ENCODE measurements around the gene PEX13. TPM values are rescaled to one million over a fixed set of nuclear protein-coding genes. Genes with fewer than 3 reads are reported as not detected.
"Not testable (repeated sequence)": the region's sequence is repeated elsewhere in the genome, so short reads cannot be mapped to it uniquely, and the experiment has no call there.

PEX13 gene, protein sequence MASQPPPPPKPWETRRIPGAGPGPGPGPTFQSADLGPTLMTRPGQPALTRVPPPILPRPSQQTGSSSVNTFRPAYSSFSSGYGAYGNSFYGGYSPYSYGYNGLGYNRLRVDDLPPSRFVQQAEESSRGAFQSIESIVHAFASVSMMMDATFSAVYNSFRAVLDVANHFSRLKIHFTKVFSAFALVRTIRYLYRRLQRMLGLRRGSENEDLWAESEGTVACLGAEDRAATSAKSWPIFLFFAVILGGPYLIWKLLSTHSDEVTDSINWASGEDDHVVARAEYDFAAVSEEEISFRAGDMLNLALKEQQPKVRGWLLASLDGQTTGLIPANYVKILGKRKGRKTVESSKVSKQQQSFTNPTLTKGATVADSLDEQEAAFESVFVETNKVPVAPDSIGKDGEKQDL
- 28.2 TPM for total RNA-seq

DNA sequence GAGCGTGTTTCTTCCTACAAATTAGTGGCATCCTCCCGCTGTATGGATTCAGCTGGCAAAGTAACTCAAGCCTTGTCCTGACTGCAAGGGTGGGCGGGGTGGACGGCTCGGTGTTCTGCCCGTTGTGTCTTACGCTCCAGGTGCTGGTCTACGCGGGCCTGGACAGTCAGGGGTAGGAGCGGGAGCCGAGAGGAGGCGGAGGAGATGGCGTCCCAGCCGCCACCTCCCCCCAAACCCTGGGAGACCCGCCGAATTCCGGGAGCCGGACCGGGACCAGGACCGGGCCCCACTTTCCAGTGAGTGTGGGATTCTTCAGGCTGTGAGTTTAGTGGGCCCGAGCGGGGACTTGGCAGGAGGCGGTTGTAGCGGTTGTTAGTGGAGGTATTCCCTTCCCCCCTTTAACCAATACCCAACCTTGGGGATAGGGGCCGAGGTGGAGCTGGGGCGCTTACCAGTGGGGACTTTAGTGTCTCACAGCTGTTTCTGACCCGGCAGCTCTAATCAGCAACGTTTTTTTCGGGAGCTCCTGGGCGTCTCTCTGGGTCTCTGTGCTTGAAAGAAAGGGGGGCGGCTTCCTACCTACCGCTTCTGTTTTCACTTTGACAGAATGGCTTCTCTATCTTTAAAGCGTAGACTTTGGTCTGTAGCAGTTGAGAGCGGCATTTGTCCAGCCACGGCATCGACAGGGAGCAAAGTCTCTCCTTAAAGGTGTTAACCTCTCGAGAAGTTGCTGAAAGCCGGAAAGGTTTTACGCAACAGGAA is at the start of gene PEX13, which contains the start of gene PUS10:
Gene PEX13, plus strand, starts transcription at position 165 of the 762 bp plus-strand sequence. Its CDS starts 40 bp downstream, at position 205.
Gene PUS10, minus strand, starts transcription at position 700 of the 762 bp plus-strand sequence. CDS start 6,365 bp downstream, outside the sequence.
- peak; percentile 72 for DNase-seq (ENCODE audit: low spot score)

DNA sequence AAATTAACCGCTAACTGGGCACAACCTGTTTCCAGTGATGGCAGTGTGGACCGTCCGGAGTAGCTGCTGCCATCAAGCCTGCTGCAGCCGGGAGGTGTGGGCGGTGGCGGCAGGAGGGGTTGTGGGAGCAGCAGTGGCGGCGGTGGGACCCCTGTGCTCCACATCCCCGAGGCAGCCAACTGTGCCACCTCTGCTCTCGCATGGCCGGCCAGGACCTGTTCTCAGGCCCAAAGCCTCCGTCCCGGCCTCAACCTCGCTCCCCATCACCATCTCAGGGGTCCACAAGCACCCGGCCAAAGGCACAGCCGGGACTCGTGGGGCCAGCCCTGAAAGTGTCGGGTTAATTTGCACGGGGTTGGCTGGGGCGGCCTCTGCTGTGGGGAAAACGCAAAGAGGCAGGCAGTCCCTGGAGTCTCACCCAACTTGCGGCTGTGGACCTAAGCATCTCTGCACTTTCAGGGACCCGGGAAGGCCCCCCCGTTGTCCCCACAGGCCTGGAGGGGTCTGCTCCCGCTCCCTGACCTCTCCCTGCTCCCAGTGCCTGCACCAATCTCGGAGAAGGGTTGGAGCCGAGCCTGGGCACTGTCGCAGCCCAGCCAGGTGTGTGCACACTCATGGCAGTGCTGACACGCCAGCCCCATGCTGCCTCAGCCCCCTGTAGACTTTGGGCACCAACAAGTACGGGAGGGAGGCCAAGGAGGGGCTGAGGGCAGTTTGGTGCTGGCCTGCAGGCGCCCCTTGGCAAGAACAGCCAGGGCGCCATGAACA is 44.4 kb upstream of the PEX13 start:
- DNase-seq (ENCODE audit: low spot score) = no peak

DNA sequence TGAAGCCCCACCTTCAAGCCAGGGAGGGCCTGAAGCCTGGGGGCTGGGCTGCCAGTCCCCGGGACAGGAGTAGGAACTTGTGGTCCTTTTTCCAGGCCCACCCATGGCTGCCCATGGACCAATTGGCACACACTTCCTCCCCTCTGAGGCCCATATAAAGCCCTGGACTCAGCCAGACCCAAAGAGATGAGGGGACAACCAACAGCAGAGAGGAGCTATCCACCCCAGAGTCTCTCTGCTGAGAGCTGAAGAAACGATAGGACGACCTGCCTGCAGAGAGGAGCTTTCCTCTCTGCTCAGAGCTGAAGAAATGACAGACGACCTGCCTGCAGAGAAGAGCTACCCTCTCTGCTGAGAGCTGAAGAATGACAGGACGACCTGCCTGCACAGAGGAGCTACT is 43.8 kb upstream of the PEX13 start:
- no peak for DNase-seq (ENCODE audit: low spot score)

DNA sequence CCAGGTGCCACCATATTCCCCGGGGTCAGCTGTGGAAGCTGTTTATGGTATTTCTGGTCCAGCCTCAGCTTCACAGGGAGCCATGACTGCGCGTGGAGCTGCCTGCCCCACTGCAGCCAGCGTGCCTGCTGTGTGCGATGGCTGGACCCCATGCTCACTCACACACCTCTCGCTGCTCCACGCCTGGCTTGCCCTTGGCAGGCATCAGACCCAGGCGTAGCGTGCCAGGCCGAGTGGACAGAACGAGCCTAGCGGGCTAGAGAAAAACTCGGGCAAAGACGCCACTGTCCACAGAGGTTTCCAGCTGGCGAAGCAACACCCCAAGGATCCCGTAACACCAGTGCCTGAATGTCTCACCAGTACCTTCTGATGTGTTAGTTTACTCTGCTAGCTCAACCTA is 42.9 kb upstream of the PEX13 start:
- DNase-seq (ENCODE audit: low spot score) = no peak

DNA sequence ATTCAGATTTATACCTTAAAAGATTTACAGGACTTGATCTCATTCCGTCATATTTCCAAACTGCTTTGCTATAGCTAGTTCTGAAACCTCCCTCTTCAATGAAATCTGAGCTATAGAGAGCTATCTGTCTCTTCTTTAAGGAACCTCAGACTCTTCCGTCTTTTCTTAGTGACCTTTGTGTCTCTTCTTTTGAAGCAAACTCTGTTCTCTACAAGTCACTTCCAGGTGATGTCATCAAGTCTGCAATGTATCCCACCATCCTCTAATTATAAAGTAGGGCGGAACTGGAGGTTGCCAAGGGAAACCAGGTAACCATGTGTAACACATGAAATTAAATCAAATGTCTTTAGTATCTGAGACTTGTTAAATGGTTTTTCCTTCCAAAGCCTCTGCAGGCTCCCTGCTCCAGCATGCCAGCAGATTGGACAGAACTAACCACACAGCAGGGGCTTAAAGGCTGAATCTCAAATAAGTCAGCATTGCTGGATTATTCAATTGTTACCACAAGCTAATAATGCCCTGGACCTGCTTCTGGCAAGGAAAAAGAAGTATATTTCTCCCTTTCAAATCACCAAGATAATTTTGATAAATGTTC is 41.2 kb upstream of the PEX13 start:
- no peak for DNase-seq (ENCODE audit: low spot score)

DNA sequence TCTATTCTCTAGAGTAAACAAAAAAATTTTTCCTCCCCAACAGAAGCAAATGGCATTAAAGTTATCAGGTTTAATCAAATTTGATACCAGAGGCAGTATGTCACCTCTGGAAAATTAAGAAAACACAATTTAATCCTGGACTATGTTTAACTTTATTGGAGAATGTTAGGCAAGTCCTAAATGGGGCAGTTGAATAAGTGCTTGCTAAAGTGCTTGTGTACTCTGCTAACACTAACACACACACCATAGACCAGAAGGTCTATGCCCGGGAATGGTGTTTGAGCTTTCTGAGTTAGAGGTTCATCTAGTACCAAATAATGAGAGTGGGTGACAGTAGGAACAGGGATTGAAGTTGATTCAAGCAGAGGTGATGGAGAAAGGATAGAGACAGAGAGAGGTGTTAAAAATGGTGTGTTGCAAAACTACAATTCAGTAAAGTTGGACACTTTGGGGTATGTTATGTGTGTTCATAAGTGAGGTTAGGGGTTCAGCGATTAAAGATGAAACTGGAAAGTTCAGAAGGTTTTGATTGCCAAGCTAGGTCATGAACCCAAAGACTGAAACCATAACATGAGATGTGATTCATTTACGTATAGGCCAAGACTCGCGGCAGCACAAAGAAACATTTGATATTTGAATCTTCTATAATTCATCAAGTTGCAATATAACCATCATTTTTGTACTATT is 40.5 kb upstream of the PEX13 start:
- no peak for DNase-seq (ENCODE audit: low spot score)

DNA sequence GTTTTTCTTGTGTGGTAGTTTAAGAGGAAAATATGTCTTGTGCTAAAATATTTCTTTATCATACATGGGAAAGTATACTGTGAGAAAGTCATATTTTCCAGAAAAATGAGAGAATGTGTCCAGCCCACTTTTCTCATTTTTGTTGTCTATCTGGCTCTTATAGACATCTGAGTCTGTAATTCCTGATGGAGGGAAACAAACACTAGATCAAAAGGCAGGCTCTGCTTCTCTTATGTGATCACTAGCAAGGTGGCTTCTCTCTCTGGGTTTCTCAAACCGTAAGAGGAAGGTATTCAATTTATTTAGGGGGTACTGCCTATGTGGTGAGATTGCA is 40.0 kb upstream of the PEX13 start:
- no peak for DNase-seq (ENCODE audit: low spot score)

DNA sequence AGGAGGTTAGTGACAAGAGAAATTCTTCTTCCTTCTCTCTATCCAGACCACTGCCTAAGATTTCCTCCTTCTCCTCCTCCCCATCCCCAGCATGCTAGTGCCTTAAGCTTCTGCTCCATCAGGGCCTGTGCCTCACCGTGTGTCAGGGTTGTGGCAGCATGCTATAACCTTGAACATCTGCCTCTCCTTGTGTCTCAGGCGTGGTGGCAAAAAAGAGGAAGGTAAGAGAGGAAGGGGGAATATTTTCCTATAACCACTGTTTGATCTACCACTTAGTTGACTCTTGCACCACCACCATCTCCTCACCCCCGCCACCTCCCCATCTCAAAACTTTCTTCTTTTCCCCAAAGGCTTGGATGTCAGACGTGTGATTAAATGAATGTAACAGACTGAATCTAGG is 38.3 kb upstream of the PEX13 start:
- DNase-seq (ENCODE audit: low spot score) = no peak

DNA sequence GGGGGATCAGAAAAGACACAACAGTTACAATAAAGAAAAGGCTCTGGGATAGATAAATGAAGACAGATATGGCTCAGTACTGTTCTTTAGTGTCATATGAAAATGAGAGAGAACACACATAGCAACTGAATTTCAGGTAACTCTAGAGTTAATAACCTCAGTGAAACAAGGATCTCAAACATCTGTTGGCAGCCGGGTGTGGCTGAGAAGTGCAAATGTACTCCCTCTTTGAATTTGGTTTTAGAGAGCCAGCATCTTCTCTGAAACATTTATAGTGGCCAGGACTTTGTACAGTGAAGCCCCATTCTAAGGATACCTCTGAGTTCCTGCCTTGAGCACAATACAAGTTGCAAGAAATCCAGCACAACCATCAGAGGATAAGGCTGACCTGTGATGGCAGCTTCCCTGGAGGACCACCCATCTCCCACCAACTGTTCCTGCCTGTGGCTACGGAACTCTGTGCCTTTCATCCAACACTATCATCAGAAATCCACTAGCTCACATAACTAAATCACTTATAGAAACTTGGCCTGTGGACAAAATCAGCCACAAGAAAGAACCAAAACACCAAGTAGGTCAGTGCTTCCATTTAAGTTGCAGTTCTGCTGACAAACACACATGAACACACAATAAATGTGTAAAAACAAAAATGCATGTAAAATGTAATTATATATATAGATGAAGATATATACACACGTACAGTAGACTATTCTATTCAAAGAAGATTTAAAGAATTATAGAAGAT is 37.3 kb upstream of the PEX13 start:
- DNase-seq (ENCODE audit: low spot score) = no peak

DNA sequence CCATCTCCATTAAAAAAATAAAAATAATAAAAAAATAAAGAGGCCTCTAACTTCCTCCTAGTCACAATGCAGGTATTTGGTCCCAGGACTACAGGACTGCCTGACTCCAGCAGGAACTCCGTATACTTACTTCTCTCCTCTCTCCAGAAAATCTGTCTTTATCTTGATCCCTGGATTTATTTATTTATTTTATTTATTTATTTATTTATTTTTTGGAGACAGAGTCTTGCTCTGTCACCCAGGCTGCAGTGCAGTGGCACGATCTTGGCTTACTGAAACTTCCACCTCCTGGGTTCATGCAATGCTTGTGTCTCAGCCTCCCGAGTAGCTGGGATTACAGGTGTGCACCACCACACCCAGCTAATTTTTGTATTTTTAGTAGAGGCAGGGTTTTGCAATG is 35.5 kb upstream of the PEX13 start:
- not testable (repeated sequence) for DNase-seq (ENCODE audit: low spot score)

DNA sequence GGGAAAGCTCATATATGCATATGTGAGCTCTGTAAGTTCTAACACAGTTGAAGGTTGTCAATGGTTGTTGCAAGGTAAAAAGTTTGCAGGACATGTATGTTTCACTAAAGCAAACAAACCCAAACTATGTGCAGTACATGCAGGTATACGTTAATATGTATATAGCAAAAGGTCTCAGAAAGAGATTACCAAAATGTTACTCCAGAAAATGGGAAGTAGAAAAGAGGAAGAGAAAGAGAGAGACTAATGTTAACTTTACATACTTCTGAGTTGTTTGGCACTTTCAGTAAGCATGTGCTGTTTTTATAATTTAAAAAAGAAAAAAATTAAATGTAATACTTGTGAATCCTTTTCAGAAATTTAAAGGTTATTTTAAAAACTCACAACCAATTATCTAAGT is 32.8 kb upstream of the PEX13 start:
- no peak for DNase-seq (ENCODE audit: low spot score)

DNA sequence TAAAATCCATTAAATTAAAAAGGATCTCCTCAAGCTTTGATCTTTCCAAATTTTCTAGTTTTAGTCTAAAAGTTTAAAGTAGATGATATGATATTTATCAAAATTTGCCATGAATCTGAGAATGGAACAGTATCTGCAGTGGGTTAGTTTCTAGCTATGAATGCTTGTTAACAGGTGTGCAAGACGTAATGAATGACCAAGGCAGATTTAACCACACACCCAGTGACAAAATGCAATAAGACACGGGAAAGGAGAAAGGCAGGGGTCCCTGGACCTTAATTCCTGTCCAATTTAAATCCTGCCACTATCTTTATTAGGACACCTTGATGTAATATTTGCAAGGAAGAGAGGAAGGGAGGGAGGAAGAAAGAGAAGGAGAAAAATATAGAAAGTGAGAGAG is 30.5 kb upstream of the PEX13 start:
- DNase-seq (ENCODE audit: low spot score) = no peak

DNA sequence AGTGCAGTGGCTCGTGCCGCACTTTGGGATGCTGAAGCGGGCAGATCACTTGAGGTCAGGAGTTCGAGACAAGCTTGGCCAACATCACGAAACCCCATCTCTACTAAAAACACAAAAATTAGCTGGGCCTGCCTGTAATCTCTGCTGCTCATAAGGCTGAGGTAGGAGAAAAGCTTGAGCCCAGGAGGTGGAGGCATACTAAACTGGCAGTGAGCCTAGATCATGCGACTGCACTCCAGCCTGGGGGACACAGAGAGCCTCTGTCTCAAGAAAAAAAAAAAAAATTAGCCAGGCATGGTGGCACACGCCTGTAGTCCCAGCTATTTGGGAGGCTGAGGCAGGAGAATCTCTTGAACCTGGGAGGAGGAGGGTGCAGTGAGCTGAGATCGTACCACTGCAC is 29.9 kb upstream of the PEX13 start:
- DNase-seq (ENCODE audit: low spot score) = not testable (repeated sequence)

DNA sequence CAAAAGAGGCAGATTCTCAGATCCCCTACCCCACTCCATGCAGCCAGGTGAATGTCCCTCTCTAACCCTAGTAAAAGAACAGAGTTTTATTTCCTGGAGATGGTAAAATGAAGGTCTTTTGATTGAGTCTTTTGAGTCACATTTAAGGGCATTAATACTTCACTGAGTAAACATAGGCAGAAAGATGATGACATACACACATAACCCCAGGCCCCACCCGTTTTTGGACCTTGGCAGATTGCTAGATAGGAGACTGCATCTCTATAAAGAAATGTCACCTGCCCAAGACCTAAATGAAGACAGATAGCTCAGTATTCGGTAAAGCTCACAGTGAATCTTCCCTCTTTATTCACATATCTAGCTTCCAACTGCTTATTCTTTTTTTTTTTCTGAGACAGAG is 28.3 kb upstream of the PEX13 start:
- no peak for DNase-seq (ENCODE audit: low spot score)

DNA sequence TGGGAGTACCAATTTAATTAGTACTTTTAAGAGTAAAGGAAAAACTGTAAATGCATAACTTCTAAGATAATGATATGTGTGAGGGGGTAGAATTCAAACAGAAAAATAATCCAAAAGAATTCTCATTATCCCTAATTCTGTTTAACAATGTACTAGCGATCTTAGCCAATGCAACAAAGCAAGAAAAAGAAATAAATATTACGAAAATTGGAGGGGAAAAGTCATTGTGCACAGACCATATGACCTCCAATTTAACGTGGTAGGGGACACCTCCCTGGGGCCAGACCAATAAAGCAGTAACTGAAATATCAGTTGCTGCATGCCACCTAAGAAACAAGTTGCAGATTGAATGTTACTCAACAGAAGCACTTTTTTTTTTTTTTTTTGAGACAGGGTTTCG is 25.9 kb upstream of the PEX13 start:
- no peak for DNase-seq (ENCODE audit: low spot score)

DNA sequence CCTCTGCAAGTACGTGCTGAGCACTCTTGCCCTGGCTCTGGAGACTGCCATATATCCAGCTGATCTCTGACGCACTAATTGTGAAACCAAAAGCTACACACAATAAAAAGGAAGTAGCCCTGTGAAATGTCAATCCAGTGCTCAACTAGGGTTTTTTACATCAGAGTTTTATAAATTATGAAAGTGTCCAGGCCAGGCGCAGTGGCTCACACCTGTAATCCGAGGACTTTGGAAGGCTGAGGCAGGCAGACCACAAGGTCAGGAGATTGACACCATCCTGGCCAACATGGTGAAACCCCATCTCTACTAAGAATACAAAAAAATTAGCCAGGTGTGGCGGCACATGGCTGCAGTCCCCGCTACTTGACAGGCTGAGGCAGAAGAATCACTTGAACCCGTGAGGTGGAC is 24.5 kb upstream of the PEX13 start:
- DNase-seq (ENCODE audit: low spot score) = no peak

DNA sequence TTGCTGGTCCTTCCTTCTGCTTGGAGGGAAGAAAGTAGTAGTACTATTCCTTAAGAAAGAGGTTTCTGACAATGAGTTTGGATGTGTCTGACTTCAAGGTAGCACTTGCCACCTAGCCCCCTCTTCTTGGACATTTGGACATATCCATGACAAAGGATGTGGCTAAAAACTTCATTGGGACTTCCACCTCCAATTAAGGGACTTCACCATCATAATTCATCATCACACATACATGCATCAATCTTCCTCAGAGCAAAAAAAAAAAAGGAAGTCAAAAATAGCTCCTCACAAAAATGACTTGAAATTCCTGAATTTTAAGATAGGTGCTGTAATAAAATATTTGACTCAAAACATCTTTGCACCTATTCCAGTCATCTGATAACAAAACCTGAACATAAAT is 23.4 kb upstream of the PEX13 start:
- DNase-seq (ENCODE audit: low spot score) = no peak

DNA sequence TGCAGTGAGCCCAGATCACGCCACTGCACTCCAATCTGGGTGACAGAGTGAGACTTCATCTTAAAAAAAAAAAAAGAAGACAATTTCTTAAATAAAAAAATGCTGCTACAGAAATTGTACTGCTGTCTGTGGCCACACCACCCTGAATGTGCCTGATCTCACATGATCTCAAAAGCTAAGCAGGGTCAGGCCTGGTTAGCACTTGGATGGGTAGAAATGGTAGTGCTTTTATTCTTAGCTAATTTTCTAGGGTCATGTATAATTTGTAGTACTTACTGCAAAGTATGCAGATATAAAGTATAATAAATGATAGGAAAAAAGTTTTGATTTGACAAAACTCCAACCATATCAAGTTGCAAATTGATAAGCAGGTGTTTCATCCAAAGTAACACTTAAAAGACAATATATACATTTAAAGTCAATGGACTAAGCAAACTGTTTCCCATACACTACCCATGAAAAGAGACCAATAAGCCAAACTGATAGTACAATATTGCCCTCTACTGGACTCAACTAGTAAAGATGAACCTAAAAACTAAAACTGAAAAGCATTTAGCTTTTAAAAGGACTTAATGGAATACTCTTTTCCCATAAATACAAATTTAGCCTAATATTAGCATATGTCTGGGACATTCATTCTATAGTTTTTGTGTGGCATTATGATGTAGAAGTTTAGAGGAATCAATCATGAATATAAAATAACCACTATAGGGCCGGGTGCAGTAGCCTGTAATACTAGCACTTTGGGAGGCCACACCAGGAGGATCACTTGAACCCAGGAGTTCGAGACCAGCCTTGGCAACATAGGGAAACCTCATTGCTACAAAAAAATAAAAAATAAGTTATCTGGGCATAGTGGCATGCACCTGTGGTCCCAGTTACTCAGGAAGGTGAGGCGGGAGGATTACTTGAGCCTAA is 18.6 kb upstream of the PEX13 start:
- no peak for DNase-seq (ENCODE audit: low spot score)

DNA sequence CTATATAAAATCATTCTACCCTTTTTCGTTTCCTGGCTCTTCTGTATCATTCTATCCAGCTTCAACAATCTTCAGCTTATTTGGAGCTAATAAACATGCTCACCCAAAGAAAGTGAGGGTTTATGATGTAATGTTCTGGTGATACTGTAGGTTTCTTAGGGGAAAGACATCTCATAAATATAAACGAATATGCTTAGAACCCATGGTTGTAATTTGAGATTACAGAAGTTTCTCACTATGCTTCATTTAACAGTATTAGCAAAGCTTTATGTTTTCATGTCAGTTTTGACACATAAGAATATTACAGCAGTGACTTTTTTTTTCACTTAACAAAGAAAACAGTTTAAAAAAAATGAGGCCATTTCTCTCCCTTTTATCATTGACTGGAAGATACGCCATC is 11.8 kb upstream of the PEX13 start:
- DNase-seq (ENCODE audit: low spot score) = no peak

All from ureter (tissue), 1 donor.